ENCODE measurements around the gene P3H4.
"Not testable (repeated sequence)": the region's sequence is repeated elsewhere in the genome, so short reads cannot be mapped to it uniquely, and the experiment has no call there.

Gene P3H4

GRCh38 chr17:41836550-41837196 lies 24.9 kb upstream of the P3H4 start:
- WGBS, 2 experiments (ENCODE audit: insufficient coverage in 2 of 2), result 76 to 78% methylated on average over 18 to 21 of the region's 21 CpGs
- no peaks in the 10 kb centered on the region for H3K4me1 ChIP-seq (ENCODE audit: control insufficient read depth, insufficient read depth, low read length, poor library complexity, severe bottlenecking)

GRCh38 chr17:41835800-41836549 lies 24.2 kb upstream of the P3H4 start, which contains the start of gene NT5C3B:
TSS of gene NT5C3B (minus strand) at chr17:41836232. CDS start at chr17:41836193, 39 bp downstream.
- peak within 1 kb of the TSS; percentile 79 for H3K4me3 ChIP-seq (ENCODE audit: extremely low read depth, insufficient read depth, low read length, poor library complexity, severe bottlenecking)
- no peak within 1 kb of the TSS for H3K27ac ChIP-seq (ENCODE audit: low read depth, low read length, severe bottlenecking)
- peaks cover 26% of the 10 kb centered on the region for H3K36me3 ChIP-seq (ENCODE audit: control insufficient read depth, insufficient read depth, low read length)
- H3K9me3 ChIP-seq (ENCODE audit: control insufficient read depth, low read length), result no peaks in the 10 kb centered on the region
- 1 to 3% methylated on average over 43 to 46 of the region's 72 CpGs for WGBS, 2 experiments (ENCODE audit: insufficient coverage in 2 of 2)
- H3K4me1 ChIP-seq (ENCODE audit: control insufficient read depth, insufficient read depth, low read length, poor library complexity, severe bottlenecking), result no peaks in the 10 kb centered on the region

More at GRCh38 chr17:41836550-41837196, 24.9 kb upstream of the P3H4 start:
- Histone ChIP-seq H3K36me3 (ENCODE audit: control insufficient read depth, insufficient read depth, low read length) (peaks cover 19% of the 10 kb centered on the region), H3K9me3 (ENCODE audit: control insufficient read depth, low read length) (no peaks in the 10 kb centered on the region), H3K27ac (ENCODE audit: low read depth, low read length, severe bottlenecking) (no peak overlapping the region), H3K4me3 (ENCODE audit: extremely low read depth, insufficient read depth, low read length, poor library complexity, severe bottlenecking) (peak overlapping the region; percentile 79)

GRCh38 chr17:41835214-41835799 lies 23.6 kb upstream of the P3H4 start:
- peaks cover 31% of the 10 kb centered on the region for H3K36me3 ChIP-seq (ENCODE audit: control insufficient read depth, insufficient read depth, low read length)
- no peaks in the 10 kb centered on the region for H3K9me3 ChIP-seq (ENCODE audit: control insufficient read depth, low read length)
- no peaks in the 10 kb centered on the region for H3K4me1 ChIP-seq (ENCODE audit: control insufficient read depth, insufficient read depth, low read length, poor library complexity, severe bottlenecking)
- peak overlapping the region; percentile 79 for H3K4me3 ChIP-seq (ENCODE audit: extremely low read depth, insufficient read depth, low read length, poor library complexity, severe bottlenecking)
- no peak overlapping the region for H3K27ac ChIP-seq (ENCODE audit: low read depth, low read length, severe bottlenecking)
- WGBS, 2 experiments (ENCODE audit: insufficient coverage in 2 of 2), result 12 to 22% methylated on average over 10 to 11 of the region's 13 CpGs

DNA sequence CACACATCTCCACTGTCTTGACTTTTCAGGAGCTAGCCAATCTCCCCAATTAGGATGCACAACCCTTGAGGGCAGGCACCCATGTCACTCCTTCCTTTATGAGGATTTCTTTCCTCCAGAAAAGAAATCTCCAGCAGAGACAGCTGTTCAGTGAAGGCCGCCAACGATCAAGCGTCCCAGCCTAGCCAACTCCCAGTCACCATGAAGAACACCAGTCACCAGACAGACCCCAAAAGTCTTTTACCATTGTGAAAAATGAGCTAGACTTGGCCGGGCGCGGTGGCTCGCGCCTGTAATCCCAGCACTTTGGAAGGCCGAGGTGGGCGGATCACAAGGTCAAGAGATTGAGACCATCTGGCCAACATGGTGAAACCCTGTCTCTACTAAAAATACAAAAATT lies 18.2 kb upstream of the P3H4 start:
- H3K4me1 ChIP-seq (ENCODE audit: control insufficient read depth, insufficient read depth, low read length, poor library complexity, severe bottlenecking); H3K9me3 ChIP-seq (ENCODE audit: control insufficient read depth, low read length); H3K4me3 ChIP-seq (ENCODE audit: extremely low read depth, insufficient read depth, low read length, poor library complexity, severe bottlenecking); H3K27ac ChIP-seq (ENCODE audit: low read depth, low read length, severe bottlenecking): not testable (repeated sequence)
- peaks cover 73% of the 10 kb centered on the region for H3K36me3 ChIP-seq (ENCODE audit: control insufficient read depth, insufficient read depth, low read length)
- WGBS, 2 experiments (ENCODE audit: insufficient coverage in 2 of 2), result 81 to 90% methylated on average over 10 of the region's 10 CpGs

- Histone ChIP-seq H3K36me3 (ENCODE audit: control insufficient read depth, insufficient read depth, low read length) (peaks cover 71% of the 10 kb centered on the region), H3K4me1 (ENCODE audit: control insufficient read depth, insufficient read depth, low read length, poor library complexity, severe bottlenecking) (no peaks in the 10 kb centered on the region), H3K27ac (ENCODE audit: low read depth, low read length, severe bottlenecking) (no peak overlapping the region), H3K9me3 (ENCODE audit: control insufficient read depth, low read length) (no peaks in the 10 kb centered on the region), H3K4me3 (ENCODE audit: extremely low read depth, insufficient read depth, low read length, poor library complexity, severe bottlenecking) (no peak overlapping the region)
- WGBS, 2 experiments (ENCODE audit: insufficient coverage in 2 of 2), result 94 to 98% methylated on average over 16 of the region's 19 CpGs
Measured at GRCh38 chr17:41825175-41825845, 13.6 kb upstream of the P3H4 start.

DNA sequence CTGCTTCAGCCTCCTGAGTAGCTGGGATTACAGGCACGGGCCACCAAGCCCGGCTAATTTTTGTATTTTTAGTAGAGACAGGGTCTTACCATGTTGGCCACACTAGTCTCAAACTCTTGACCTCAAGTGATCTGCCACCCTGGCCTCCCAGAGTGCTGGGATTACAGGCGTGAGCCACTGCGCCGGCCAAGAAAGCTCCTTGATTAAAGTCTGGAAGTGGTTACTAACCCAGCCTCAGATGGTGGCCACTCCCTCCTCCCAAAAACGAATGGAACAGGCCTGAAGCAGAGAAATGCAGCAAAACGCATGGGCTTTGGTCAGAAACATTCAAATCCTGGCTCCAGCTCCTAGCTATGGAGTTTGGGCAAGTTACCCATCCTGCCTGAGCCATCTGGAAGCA lies 12.3 kb upstream of the P3H4 start:
- no peak overlapping the region for H3K4me3 ChIP-seq (ENCODE audit: extremely low read depth, insufficient read depth, low read length, poor library complexity, severe bottlenecking)
- no peaks in the 10 kb centered on the region for H3K4me1 ChIP-seq (ENCODE audit: control insufficient read depth, insufficient read depth, low read length, poor library complexity, severe bottlenecking)
- H3K36me3 ChIP-seq (ENCODE audit: control insufficient read depth, insufficient read depth, low read length), result peaks cover 74% of the 10 kb centered on the region
- no peaks in the 10 kb centered on the region for H3K9me3 ChIP-seq (ENCODE audit: control insufficient read depth, low read length)
- 64 to 81% methylated on average over 5 to 6 of the region's 7 CpGs for WGBS, 2 experiments (ENCODE audit: insufficient coverage in 2 of 2)
- peak overlapping the region; percentile 23 for H3K27ac ChIP-seq (ENCODE audit: low read depth, low read length, severe bottlenecking)

- WGBS, 2 experiments (ENCODE audit: insufficient coverage in 2 of 2), result 81 to 97% methylated on average over 4 to 7 of the region's 7 CpGs
Measured at GRCh38 chr17:41823580-41823979, 11.8 kb upstream of the P3H4 start.

GRCh38 chr17:41823141-41823524 lies 11.4 kb upstream of the P3H4 start:
- Histone ChIP-seq H3K9me3 (ENCODE audit: control insufficient read depth, low read length) (no peaks in the 10 kb centered on the region), H3K27ac (ENCODE audit: low read depth, low read length, severe bottlenecking) (no peak overlapping the region), H3K36me3 (ENCODE audit: control insufficient read depth, insufficient read depth, low read length) (peaks cover 71% of the 10 kb centered on the region), H3K4me3 (ENCODE audit: extremely low read depth, insufficient read depth, low read length, poor library complexity, severe bottlenecking) (no peak overlapping the region), H3K4me1 (ENCODE audit: control insufficient read depth, insufficient read depth, low read length, poor library complexity, severe bottlenecking) (no peaks in the 10 kb centered on the region)
- no CpG with 5 or more reads among the region's 1 CpG for WGBS, 2 experiments (ENCODE audit: insufficient coverage in 2 of 2)

More at GRCh38 chr17:41823580-41823979, 11.8 kb upstream of the P3H4 start:
- no peak overlapping the region for H3K4me3 ChIP-seq (ENCODE audit: extremely low read depth, insufficient read depth, low read length, poor library complexity, severe bottlenecking)
- no peak overlapping the region for H3K27ac ChIP-seq (ENCODE audit: low read depth, low read length, severe bottlenecking)
- H3K4me1 ChIP-seq (ENCODE audit: control insufficient read depth, insufficient read depth, low read length, poor library complexity, severe bottlenecking), result no peaks in the 10 kb centered on the region
- no peaks in the 10 kb centered on the region for H3K9me3 ChIP-seq (ENCODE audit: control insufficient read depth, low read length)
- peaks cover 72% of the 10 kb centered on the region for H3K36me3 ChIP-seq (ENCODE audit: control insufficient read depth, insufficient read depth, low read length)

GRCh38 chr17:41822216-41823140 lies 10.7 kb upstream of the P3H4 start:
- WGBS, 2 experiments (ENCODE audit: insufficient coverage in 2 of 2), result 94 to 98% methylated on average over 10 to 12 of the region's 12 CpGs
- Histone ChIP-seq H3K27ac (ENCODE audit: low read depth, low read length, severe bottlenecking) (peak overlapping the region; percentile 29), H3K4me3 (ENCODE audit: extremely low read depth, insufficient read depth, low read length, poor library complexity, severe bottlenecking) (no peak overlapping the region), H3K9me3 (ENCODE audit: control insufficient read depth, low read length) (no peaks in the 10 kb centered on the region), H3K36me3 (ENCODE audit: control insufficient read depth, insufficient read depth, low read length) (peaks cover 71% of the 10 kb centered on the region), H3K4me1 (ENCODE audit: control insufficient read depth, insufficient read depth, low read length, poor library complexity, severe bottlenecking) (no peaks in the 10 kb centered on the region)

- H3K4me3 ChIP-seq (ENCODE audit: extremely low read depth, insufficient read depth, low read length, poor library complexity, severe bottlenecking), result no peak overlapping the region
- peaks cover 75% of the 10 kb centered on the region for H3K36me3 ChIP-seq (ENCODE audit: control insufficient read depth, insufficient read depth, low read length)
- no peaks in the 10 kb centered on the region for H3K4me1 ChIP-seq (ENCODE audit: control insufficient read depth, insufficient read depth, low read length, poor library complexity, severe bottlenecking)
- H3K27ac ChIP-seq (ENCODE audit: low read depth, low read length, severe bottlenecking), result peak overlapping the region; percentile 8
- no peaks in the 10 kb centered on the region for H3K9me3 ChIP-seq (ENCODE audit: control insufficient read depth, low read length)
- 87 to 97% methylated on average over 6 to 11 of the region's 14 CpGs for WGBS, 2 experiments (ENCODE audit: insufficient coverage in 2 of 2)
Measured at GRCh38 chr17:41821776-41822175, 10.0 kb upstream of the P3H4 start.
